GM10248 (cell line): Measurements from ENCODE around the gene STOML2.

ENCODE experiments used
- CTCF ChIA-PET: fragments of 300-600 bp; sonication (Branson Sonifier 250); formaldehyde crosslinking; extraction: SDS; loops from one replicate; lab custom pipeline; 2021; ENCODE audit warnings: antibody characterized with exemption; lab: Yijun Ruan, JAX
- POLR2A ChIA-PET: fragments of 350-650 bp; sonication (Branson Sonifier 250); formaldehyde crosslinking; extraction: SDS; loops from one replicate; lab custom pipeline; 2020; ENCODE audit warnings: antibody characterized with exemption; lab: Yijun Ruan, JAX
- DNase-seq: peaks from one replicate; pipeline ENCODE4 v3.0.0; 2012; ENCODE audit errors: extremely low spot score
- CTCF ChIP-seq: IDR thresholded peaks from 2 replicates; pipeline ENCODE4 v1.5.1; 2012; ENCODE audit warnings: mild to moderate bottlenecking, low read depth; ENCODE audit errors: extremely low read depth, missing control alignments, control extremely low read depth

Gene STOML2

GRCh38 chr9:35114113-35114839, 11.3 kb upstream of the STOML2 start:
- ChIA-PET POLR2A (interaction anchor here (0.6 to 1.6 kb wide), 4 partner anchors 11 to 614 kb away, joined by 3 to 5 read pairs (median 4); no protein-coding TSS in a partner anchor), CTCF (interaction anchor here (0.6 to 5.1 kb wide), 12 partner anchors 12 to 1027 kb away, joined by 3 to 42 read pairs (median 4); partner anchors contain the start of genes PIGO and STOML2)
- no peak for TF ChIP-seq CTCF
- DNase-seq: peak; percentile 49

- no peak for TF ChIP-seq CTCF
- CTCF ChIA-PET: interaction anchor here (1.2 to 1.7 kb wide), 6 partner anchors 14 to 491 kb away, joined by 3 to 14 read pairs (median 4); partner anchors contain the start of gene PIGO
- DNase-seq: no peak
- POLR2A ChIA-PET: no interaction called here
These were observed 9.5 kb upstream of the STOML2 start for GRCh38 chr9:35112257-35113020.

GRCh38 chr9:35111001-35111933, 8.3 kb upstream of the STOML2 start:
- TF ChIP-seq CTCF: no peak
- ChIA-PET CTCF (interaction anchor here (1.2 to 2.2 kb wide), 9 partner anchors 10 to 492 kb away, joined by 3 to 14 read pairs (median 4); partner anchors contain the start of gene PIGO), POLR2A (interaction anchor here (0.6 to 1.1 kb wide), 2 partner anchors 8 to 522 kb away, joined by 3 read pairs; no protein-coding TSS in a partner anchor)
- peak; percentile 96 for DNase-seq

GRCh38 chr9:35110327-35110761, 7.4 kb upstream of the STOML2 start:
- TF ChIP-seq CTCF: no peak
- DNase-seq: no peak
- ChIA-PET CTCF (interaction anchor here (0.8 to 2.2 kb wide), 5 partner anchors 9 to 493 kb away, joined by 4 to 8 read pairs (median 5); partner anchors contain the start of gene PIGO), POLR2A (no interaction called here)

GRCh38 chr9:35108946-35109575, 6.1 kb upstream of the STOML2 start:
- POLR2A ChIA-PET: no interaction called here
- no peak for TF ChIP-seq CTCF
- no peak for DNase-seq
- CTCF ChIA-PET: interaction anchor here (1.1 to 1.6 kb wide), 2 partner anchors 13 to 445 kb away, joined by 3 to 9 read pairs; partner anchors contain the start of gene PIGO
